Mesothelial cell of epicardium (in vitro differentiated cells): ENCODE measurements around the gene IL4I1. TPM values are rescaled to one million over a fixed set of nuclear protein-coding genes. Genes with fewer than 3 reads are reported as not detected.

ENCODE experiments used
- DNase-seq, 2 experiments: peaks; one replicate each; pipeline ENCODE4 v3.0.0; 2021; ENCODE audit warnings: low spot score in 2 of 2; ENCODE audit not compliant: unreplicated experiment in 2 of 2
- H3K27ac Mint-ChIP-seq: 2 replicates; pipeline ENCODE4 v1.8.0; 2021; ENCODE audit warnings: mixed read lengths
- H3K27me3 Mint-ChIP-seq: 2 replicates; pipeline ENCODE4 v1.8.0; 2021; ENCODE audit warnings: low read depth, mixed read lengths
- H3K36me3 Mint-ChIP-seq: 2 replicates; pipeline ENCODE4 v1.8.0; 2021; ENCODE audit warnings: mixed read lengths
- H3K4me1 Mint-ChIP-seq: 2 replicates; pipeline ENCODE4 v1.8.0; 2021; ENCODE audit warnings: mixed read lengths
- H3K4me3 Mint-ChIP-seq: 2 replicates; pipeline ENCODE4 v1.8.0; 2021; ENCODE audit warnings: mild to moderate bottlenecking, moderate library complexity, mixed read lengths
- H3K9me3 Mint-ChIP-seq: 2 replicates; pipeline ENCODE4 v1.8.0; 2021; ENCODE audit warnings: mixed read lengths
- CTCF ChIP-seq: fragments of 200-600 bp; sonication (generic); IDR thresholded peaks from one replicate; pipeline ENCODE4 v1.5.0; 2021; ENCODE audit warnings: antibody characterized with exemption; ENCODE audit not compliant: unreplicated experiment
- total RNA-seq: library from RNA; stranded (reverse); gene quantifications from 3 replicates; pipeline ENCODE4 v1.2.1, GENCODE V29; 2021

The IL4I1 gene
- total RNA-seq, 1 donor from 2014 or later = 1.7 TPM

GRCh38 chr19:49859682-49860335 lies 36.9 kb downstream of the IL4I1 start:
- Mint-ChIP-seq H3K36me3 (peaks cover 14% of the 10 kb centered on the region), H3K4me1 (peaks cover 6% of the 10 kb centered on the region), H3K9me3 (no peaks in the 10 kb centered on the region), H3K27ac (peak overlapping the region; percentile 58), H3K27me3 (no peaks in the 10 kb centered on the region), H3K4me3 (no peak overlapping the region)
- TF ChIP-seq CTCF = no peak
- no peak for DNase-seq

GRCh38 chr19:49858088-49858985 lies 38.4 kb downstream of the IL4I1 start:
- no peak for TF ChIP-seq CTCF
- Mint-ChIP-seq H3K4me1 (peaks cover 10% of the 10 kb centered on the region), H3K27me3 (no peaks in the 10 kb centered on the region), H3K27ac (peak overlapping the region; percentile 6), H3K4me3 (no peak overlapping the region), H3K9me3 (no peaks in the 10 kb centered on the region), H3K36me3 (peaks cover 12% of the 10 kb centered on the region)
- DNase-seq = no peak

- Mint-ChIP-seq H3K4me1 (peaks cover 12% of the 10 kb centered on the region), H3K36me3 (peaks cover 9% of the 10 kb centered on the region), H3K9me3 (no peaks in the 10 kb centered on the region), H3K27me3 (no peaks in the 10 kb centered on the region), H3K4me3 (no peak overlapping the region), H3K27ac (no peak overlapping the region)
- no peak for TF ChIP-seq CTCF
- no peak for DNase-seq
Measured at GRCh38 chr19:49857838-49858087, 38.9 kb downstream of the IL4I1 start.

GRCh38 chr19:49857061-49857837 lies 39.4 kb downstream of the IL4I1 start:
- Mint-ChIP-seq H3K4me3 (no peak overlapping the region), H3K36me3 (peaks cover 9% of the 10 kb centered on the region), H3K27me3 (no peaks in the 10 kb centered on the region), H3K27ac (no peak overlapping the region), H3K4me1 (peaks cover 17% of the 10 kb centered on the region), H3K9me3 (no peaks in the 10 kb centered on the region)
- no peak for DNase-seq
- no peak for TF ChIP-seq CTCF

GRCh38 chr19:49856574-49857021 lies 40.1 kb downstream of the IL4I1 start:
- no peaks in the 10 kb centered on the region for H3K27me3 Mint-ChIP-seq
- no peak overlapping the region for H3K4me3 Mint-ChIP-seq
- no peak for DNase-seq
- no peak overlapping the region for H3K27ac Mint-ChIP-seq
- TF ChIP-seq CTCF = no peak
- H3K4me1 Mint-ChIP-seq = peaks cover 21% of the 10 kb centered on the region
- no peaks in the 10 kb centered on the region for H3K9me3 Mint-ChIP-seq
- peaks cover 9% of the 10 kb centered on the region for H3K36me3 Mint-ChIP-seq
